Right lobe of liver (tissue), 6 donors: ENCODE results near the gene FBXW5. TPM values are rescaled to one million over a fixed set of nuclear protein-coding genes. Genes with fewer than 3 reads are reported as not detected.

Experiments used
- ATAC-seq, 4 donors: fragments of 200-7000 bp; cut with Tn5 transposase; one replicate each; pipeline ENCODE4 v1.9.1; 2020; ENCODE audit warnings: mild to moderate bottlenecking in 4 of 4, moderate library complexity in 4 of 4
- DNase-seq, 3 donors: peaks; one replicate each; pipeline ENCODE4 v3.0.0-alpha.2; 2020
- H3K27ac ChIP-seq, 3 donors: fragments of 200-600 bp; one replicate each; pipeline ENCODE4 v1.8.0; 2022
- H3K27me3 ChIP-seq, 2 donors: fragments of 200-600 bp; one replicate each; pipeline ENCODE4 v1.8.0; 2022
- H3K36me3 ChIP-seq, 4 donors: fragments of 200-600 bp; sonication (generic) in 1 of 4; one replicate each; pipeline versions ENCODE4 v1.5.1 to v1.8.0; 2017 to 2022; ENCODE audit warnings: control low read depth in 1 of 4
- H3K4me1 ChIP-seq, 4 donors: fragments of 200-600 bp; sonication (generic) in 1 of 4; one replicate each; pipeline versions ENCODE4 v1.5.1 to v1.8.0; 2017 to 2022; ENCODE audit warnings: control low read depth in 1 of 4
- H3K4me3 ChIP-seq, 3 donors: fragments of 200-600 bp; one replicate each; pipeline ENCODE4 v1.8.0; 2022
- H3K9me3 ChIP-seq, 4 donors: fragments of 200-600 bp; sonication (generic) in 1 of 4; one replicate each; pipeline versions ENCODE4 v1.5.1 to v1.8.0; 2017 to 2022; ENCODE audit warnings: control low read depth in 1 of 4
- POLR2A ChIP-seq: fragments of 450-650 bp; IDR thresholded peaks from one replicate; pipeline ENCODE4 v1.6.1; 2017; ENCODE audit warnings: antibody characterized with exemption, mild to moderate bottlenecking
- WGBS: methylation state at CpG from one replicate; pipeline ENCODE4 v1.1.6; 2018; ENCODE audit warnings: low coverage, low lambda C conversion rate; ENCODE audit not compliant: insufficient coverage; ENCODE audit errors: missing lambda C conversion rate; 5-methylcytosine and 5-hydroxymethylcytosine counted together
- intact Hi-C, 2 donors: fragments of 100-400 bp; cut with DNase I; formaldehyde crosslinking; loops; one replicate each; pipeline versions ENCODE4 v1.11.2 to v1.14.1; 2022
- total RNA-seq, 6 experiments: library from RNA; depleted of rRNA in 2 of 6; stranded (reverse); fragments of >200 nt in 2 of 6; fragmentation: NEBNext Ultra II Directional in 3 of 6; extraction: Animal tissue kit (Norgen Biotek cat#: 25700) in 3 of 6; gene quantifications; one replicate each; pipeline versions ENCODE4 v1.1.0 to v1.2.4, GENCODE V29; 2016 to 2023
- TF ChIP-seq, protein P1 (sequence below), 4 donors: fragments of 200-600 bp in 3 of 4; fragments of 450-650 bp in 1 of 4; IDR thresholded peaks; one replicate each; pipeline versions ENCODE4 v1.5.1 to v1.8.0; 2016 to 2022; ENCODE audit warnings: antibody characterized with exemption in 4 of 4, mild to moderate bottlenecking in 2 of 4
- donor health status: DM: no; HTN: yes; CAD: no.
- donor health status: DM: no; HTN: no; CAD: no.
- donor health status: DM: no; HTN: no; CAD: no.
- donor health status: DM: no; HTN: yes; CAD: no.
- donor health status: DM: no; HTN: yes; CAD: no.

FBXW5 gene
- total RNA-seq, 6 experiments from 2014 or later: 84.0 to 290 (median 97.4) TPM

DNA sequence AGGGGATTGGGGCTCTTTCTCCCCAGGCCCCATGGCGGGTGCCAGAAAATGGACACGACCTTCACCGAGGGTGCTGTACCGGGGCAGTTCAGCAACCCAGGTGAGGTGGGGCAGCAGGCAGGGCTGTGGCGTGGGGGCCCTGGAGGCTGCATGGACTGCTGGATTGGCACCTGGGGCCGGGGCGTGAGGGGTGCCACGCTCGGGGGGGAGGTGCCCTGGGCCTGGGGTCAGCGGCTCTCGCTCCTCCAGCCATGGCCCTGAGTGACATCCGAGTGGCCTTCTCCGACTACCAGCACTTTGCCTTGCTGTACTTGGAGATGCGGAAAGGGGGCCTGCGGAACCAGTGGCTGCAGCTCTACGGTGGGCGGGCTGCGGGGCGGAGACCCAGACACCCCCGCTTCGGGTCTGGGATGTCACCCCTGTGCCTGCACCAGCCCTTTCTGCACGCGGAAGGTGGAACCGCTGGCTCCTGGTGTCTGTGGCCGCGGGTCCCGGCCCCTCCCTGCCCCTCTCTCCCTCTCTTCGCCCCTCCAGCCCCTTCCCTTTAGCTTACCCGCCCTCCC is 40.0 kb upstream of the FBXW5 start:
- H3K27ac ChIP-seq: no peak overlapping the region
- no peak overlapping the region for H3K4me3 ChIP-seq
- DNase-seq (no peak), ATAC-seq (no peak)
- H3K36me3 ChIP-seq: no peaks in the 10 kb centered on the region
- intact Hi-C loops: no loop called here
- WGBS: 44% methylated on average over 17 of the region's 29 CpGs
- no peaks in the 10 kb centered on the region for H3K9me3 ChIP-seq
- H3K27me3 ChIP-seq: no peaks in the 10 kb centered on the region
- no peaks in the 10 kb centered on the region for H3K4me1 ChIP-seq
- TF ChIP-seq, protein P1, sequence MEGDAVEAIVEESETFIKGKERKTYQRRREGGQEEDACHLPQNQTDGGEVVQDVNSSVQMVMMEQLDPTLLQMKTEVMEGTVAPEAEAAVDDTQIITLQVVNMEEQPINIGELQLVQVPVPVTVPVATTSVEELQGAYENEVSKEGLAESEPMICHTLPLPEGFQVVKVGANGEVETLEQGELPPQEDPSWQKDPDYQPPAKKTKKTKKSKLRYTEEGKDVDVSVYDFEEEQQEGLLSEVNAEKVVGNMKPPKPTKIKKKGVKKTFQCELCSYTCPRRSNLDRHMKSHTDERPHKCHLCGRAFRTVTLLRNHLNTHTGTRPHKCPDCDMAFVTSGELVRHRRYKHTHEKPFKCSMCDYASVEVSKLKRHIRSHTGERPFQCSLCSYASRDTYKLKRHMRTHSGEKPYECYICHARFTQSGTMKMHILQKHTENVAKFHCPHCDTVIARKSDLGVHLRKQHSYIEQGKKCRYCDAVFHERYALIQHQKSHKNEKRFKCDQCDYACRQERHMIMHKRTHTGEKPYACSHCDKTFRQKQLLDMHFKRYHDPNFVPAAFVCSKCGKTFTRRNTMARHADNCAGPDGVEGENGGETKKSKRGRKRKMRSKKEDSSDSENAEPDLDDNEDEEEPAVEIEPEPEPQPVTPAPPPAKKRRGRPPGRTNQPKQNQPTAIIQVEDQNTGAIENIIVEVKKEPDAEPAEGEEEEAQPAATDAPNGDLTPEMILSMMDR (IDR thresholded peaks at IDR 0.05): no peak
- no peak for TF ChIP-seq POLR2A

- intact Hi-C loops: no loop called here
- Histone ChIP-seq H3K4me3 (no peak overlapping the region), H3K27ac (no peak overlapping the region), H3K9me3 (no peaks in the 10 kb centered on the region), H3K4me1 (no peaks in the 10 kb centered on the region), H3K36me3 (no peaks in the 10 kb centered on the region), H3K27me3 (no peaks in the 10 kb centered on the region)
- TF ChIP-seq, protein P1 (IDR thresholded peaks at IDR 0.05): no peak
- TF ChIP-seq POLR2A: no peak
- ATAC-seq (no peak), DNase-seq (no peak)
- WGBS: 63% methylated on average over 3 of the region's 11 CpGs
Measured at GRCh38 chr9:136983656-136984314, 39.2 kb upstream of the FBXW5 start.

- no peak overlapping the region for H3K4me3 ChIP-seq
- DNase-seq: no peak
- H3K9me3 ChIP-seq: no peaks in the 10 kb centered on the region
- no peak for ATAC-seq
- H3K36me3 ChIP-seq: no peaks in the 10 kb centered on the region
- no peaks in the 10 kb centered on the region for H3K4me1 ChIP-seq
- no peaks in the 10 kb centered on the region for H3K27me3 ChIP-seq
- intact Hi-C loops: no loop called here
- TF ChIP-seq, protein P1 (IDR thresholded peaks at IDR 0.05): no peak
- no peak for TF ChIP-seq POLR2A
- 56% methylated on average over 4 of the region's 9 CpGs for WGBS
- H3K27ac ChIP-seq: no peak overlapping the region
Measured at GRCh38 chr9:136983167-136983566, 38.6 kb upstream of the FBXW5 start.

GRCh38 chr9:136982232-136983051 is 37.9 kb upstream of the FBXW5 start, which contains the start of gene LCNL1:
Gene LCNL1 (plus strand): TSS chr9:136982993. CDS start chr9:136983587, 594 bp downstream.
- intact Hi-C loops: no loop called here
- Histone ChIP-seq H3K27ac (no peak within 1 kb of the TSS), H3K36me3 (no peaks in the 10 kb centered on the region), H3K9me3 (no peaks in the 10 kb centered on the region), H3K4me3 (no peak within 1 kb of the TSS), H3K4me1 (no peaks in the 10 kb centered on the region), H3K27me3 (no peaks in the 10 kb centered on the region)
- no peak for ATAC-seq
- no CpG with 5 or more reads among the region's 18 CpGs for WGBS
- DNase-seq: no peak
- TF ChIP-seq, protein P1 (IDR thresholded peaks at IDR 0.05): no peak
- TF ChIP-seq POLR2A: no peak
